MCF 10A (cell line): Measurements from ENCODE around the gene AGBL4. TPM values are rescaled to one million over a fixed set of nuclear protein-coding genes. Genes with fewer than 3 reads are reported as not detected.
"Not testable (repeated sequence)": the region's sequence is repeated elsewhere in the genome, so short reads cannot be mapped to it uniquely, and the experiment has no call there.

ENCODE experiments used
- BruUV-seq: library from RNA; stranded (reverse); fragments of 400-500 nt; replicated peaks from 2 replicates; lab custom pipeline; 2021; lab: Mats Ljungman, UMichigan
- CTCF ChIA-PET: fragments of 300-600 bp; sonication (Branson Sonifier 250); formaldehyde crosslinking; extraction: SDS; loops from one replicate; lab custom pipeline; 2021; ENCODE audit warnings: antibody characterized with exemption, inconsistent platforms; lab: Yijun Ruan, JAX
- POLR2A ChIA-PET: fragments of 300-600, 350-650 bp; sonication (Branson Sonifier 250); formaldehyde crosslinking; extraction: SDS; loops from one replicate; lab custom pipeline; 2020; ENCODE audit warnings: antibody characterized with exemption, inconsistent platforms; lab: Yijun Ruan, JAX
- DNase-seq: peaks from one replicate; pipeline ENCODE4 v3.0.0-alpha.2; 2018; ENCODE audit not compliant: unreplicated experiment
- H3K27ac Mint-ChIP-seq: one replicate; pipeline ENCODE4 v1.8.0; 2022; ENCODE audit warnings: mild to moderate bottlenecking, low read depth, mixed read lengths; ENCODE audit not compliant: unreplicated experiment
- H3K27me3 Mint-ChIP-seq: one replicate; pipeline ENCODE4 v1.8.0; 2022; ENCODE audit warnings: mixed read lengths; ENCODE audit not compliant: insufficient read depth, unreplicated experiment
- H3K36me3 Mint-ChIP-seq: one replicate; pipeline ENCODE4 v1.8.0; 2022; ENCODE audit warnings: mild to moderate bottlenecking, moderate library complexity, mixed read lengths; ENCODE audit not compliant: insufficient read depth, unreplicated experiment
- H3K4me1 Mint-ChIP-seq: one replicate; pipeline ENCODE4 v1.8.0; 2022; ENCODE audit warnings: mixed read lengths; ENCODE audit not compliant: insufficient read depth, unreplicated experiment
- H3K4me3 Mint-ChIP-seq: one replicate; pipeline ENCODE4 v1.8.0; 2022; ENCODE audit warnings: mild to moderate bottlenecking, moderate library complexity, mixed read lengths; ENCODE audit not compliant: unreplicated experiment
- H3K9me3 Mint-ChIP-seq: one replicate; pipeline ENCODE4 v1.8.0; 2022; ENCODE audit warnings: mixed read lengths; ENCODE audit not compliant: unreplicated experiment
- CTCF ChIP-seq: fragments of 200-600 bp; IDR thresholded peaks from one replicate; pipeline ENCODE4 v1.8.0; 2022; ENCODE audit warnings: antibody characterized with exemption, mild to moderate bottlenecking; ENCODE audit not compliant: unreplicated experiment
- intact Hi-C: fragments of 100-400 bp; cut with micrococcal nuclease; formaldehyde crosslinking; loops from 2 replicates; pipeline ENCODE4 v1.14.1; 2022
- total RNA-seq: library from RNA; stranded (reverse); gene quantifications from 2 replicates; pipeline ENCODE4 v1.2.3, GENCODE V29; 2022

The AGBL4 gene
- total RNA-seq, 1 experiment from 2014 or later, result not detected

- intact Hi-C loops, result no loop called here
- no peak overlapping the region for H3K27ac Mint-ChIP-seq
- H3K9me3 Mint-ChIP-seq, result no peaks in the 10 kb centered on the region
Observed at GRCh38 chr1:49971088-49971487, 52.7 kb downstream of the AGBL4 start.

GRCh38 chr1:49951385-49951784 lies 72.4 kb downstream of the AGBL4 start:
- Mint-ChIP-seq H3K27me3 (no peaks in the 10 kb centered on the region), H3K27ac (no peak overlapping the region), H3K9me3 (peaks cover 8% of the 10 kb centered on the region), H3K36me3 (no peaks in the 10 kb centered on the region), H3K4me3 (no peak overlapping the region), H3K4me1 (no peaks in the 10 kb centered on the region)
- DNase-seq, result no peak
- TF ChIP-seq CTCF, result no peak
- ChIA-PET CTCF (no interaction called here), POLR2A (no interaction called here)
- BruUV-seq, result no TSS peak
- intact Hi-C loops, result no loop called here

More at GRCh38 chr1:49971088-49971487, 52.7 kb downstream of the AGBL4 start:
- no peak for TF ChIP-seq CTCF
- no TSS peak for BruUV-seq
- H3K4me1 Mint-ChIP-seq, result no peaks in the 10 kb centered on the region
- ChIA-PET CTCF (no interaction called here), POLR2A (no interaction called here)
- no peak overlapping the region for H3K4me3 Mint-ChIP-seq
- DNase-seq, result peak; percentile 13
- no peaks in the 10 kb centered on the region for H3K36me3 Mint-ChIP-seq
- no peaks in the 10 kb centered on the region for H3K27me3 Mint-ChIP-seq

GRCh38 chr1:49915301-49915700 lies 108.5 kb downstream of the AGBL4 start:
- H3K4me1 Mint-ChIP-seq, DNase-seq, BruUV-seq, POLR2A ChIA-PET, CTCF ChIA-PET, intact Hi-C loops, H3K36me3 Mint-ChIP-seq, H3K27me3 Mint-ChIP-seq, H3K4me3 Mint-ChIP-seq, H3K27ac Mint-ChIP-seq: not testable (repeated sequence)
- H3K9me3 Mint-ChIP-seq, result peaks cover 25% of the 10 kb centered on the region

GRCh38 chr1:49906365-49906764 lies 117.4 kb downstream of the AGBL4 start:
- CTCF ChIA-PET, result interaction anchor here (1.1 kb wide), 1 partner anchor 66 kb away, joined by 3 read pairs; no protein-coding TSS in a partner anchor
- H3K4me3 Mint-ChIP-seq, result no peak overlapping the region
- no peak for DNase-seq
- peaks cover 23% of the 10 kb centered on the region for H3K9me3 Mint-ChIP-seq
- no peak for TF ChIP-seq CTCF
- no peaks in the 10 kb centered on the region for H3K36me3 Mint-ChIP-seq
- no peaks in the 10 kb centered on the region for H3K27me3 Mint-ChIP-seq
- intact Hi-C loops, result no loop called here
- POLR2A ChIA-PET, result no interaction called here
- no TSS peak for BruUV-seq
- H3K27ac Mint-ChIP-seq, result no peak overlapping the region
- no peaks in the 10 kb centered on the region for H3K4me1 Mint-ChIP-seq

- H3K27ac Mint-ChIP-seq, result no peak overlapping the region
- no peaks in the 10 kb centered on the region for H3K36me3 Mint-ChIP-seq
- TF ChIP-seq CTCF, result no peak
- H3K4me1 Mint-ChIP-seq, result no peaks in the 10 kb centered on the region
- H3K9me3 Mint-ChIP-seq, result peaks cover 25% of the 10 kb centered on the region
- no peak overlapping the region for H3K4me3 Mint-ChIP-seq
- peak; percentile 13 for DNase-seq
- ChIA-PET POLR2A (no interaction called here), CTCF (no interaction called here)
- BruUV-seq, result no TSS peak
- no peaks in the 10 kb centered on the region for H3K27me3 Mint-ChIP-seq
- intact Hi-C loops, result no loop called here
Observed at GRCh38 chr1:49864581-49864980, 159.2 kb downstream of the AGBL4 start.
